GM21723 (cell line): ENCODE results near the gene UNC5A.

Source experiments
- ATAC-seq: cut with Tn5 transposase; IDR thresholded peaks from one replicate; pipeline ENCODE4 v1.9.1; 2021; ENCODE audit warnings: mild to moderate bottlenecking, moderate library complexity; ENCODE audit not compliant: unreplicated experiment

Gene UNC5A

DNA sequence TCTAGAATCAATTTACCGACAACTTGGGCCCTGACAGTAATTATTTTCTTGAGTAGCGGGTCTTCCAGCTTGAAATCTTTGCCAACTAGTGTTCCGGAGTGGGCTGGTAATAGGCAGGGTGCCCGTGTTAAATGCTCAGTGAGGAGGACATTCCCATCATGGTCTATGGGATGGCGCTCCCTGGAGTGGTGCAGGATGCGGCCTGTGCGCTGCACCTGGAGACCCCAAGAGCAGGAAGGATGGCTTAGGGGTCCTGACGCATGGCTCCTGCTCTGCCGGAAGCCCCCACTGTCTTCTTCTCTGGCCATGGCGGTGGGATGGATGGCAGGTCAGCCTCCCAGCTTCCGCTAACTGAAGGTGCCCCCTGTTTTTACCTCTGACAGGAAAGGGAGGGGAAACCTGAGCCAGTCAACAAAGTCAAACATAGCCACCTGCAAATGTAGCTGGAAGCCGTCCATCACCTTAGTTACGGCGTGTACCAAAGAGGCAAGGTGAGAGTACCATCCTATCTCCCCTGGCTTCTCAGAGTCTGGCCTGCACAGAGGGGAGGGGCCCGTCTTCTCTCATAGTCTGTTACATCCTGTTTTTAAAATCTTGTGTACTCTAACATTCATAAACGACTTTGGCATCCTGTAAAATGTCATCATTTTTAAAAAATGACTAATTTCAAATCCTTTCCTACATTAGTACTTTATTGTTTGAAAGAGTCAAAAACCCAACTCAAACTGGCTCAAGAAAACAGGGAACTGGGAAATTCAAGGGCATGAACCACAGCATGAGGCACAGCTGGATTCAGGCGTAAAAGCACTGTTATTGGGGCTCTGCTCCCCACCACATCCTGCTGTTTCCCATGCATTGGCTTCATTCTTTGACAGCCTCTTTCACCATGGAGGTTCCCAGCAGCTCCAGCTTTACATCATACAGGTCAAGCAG lies 28.5 kb upstream of the UNC5A start:
- ATAC-seq: no peak

DNA sequence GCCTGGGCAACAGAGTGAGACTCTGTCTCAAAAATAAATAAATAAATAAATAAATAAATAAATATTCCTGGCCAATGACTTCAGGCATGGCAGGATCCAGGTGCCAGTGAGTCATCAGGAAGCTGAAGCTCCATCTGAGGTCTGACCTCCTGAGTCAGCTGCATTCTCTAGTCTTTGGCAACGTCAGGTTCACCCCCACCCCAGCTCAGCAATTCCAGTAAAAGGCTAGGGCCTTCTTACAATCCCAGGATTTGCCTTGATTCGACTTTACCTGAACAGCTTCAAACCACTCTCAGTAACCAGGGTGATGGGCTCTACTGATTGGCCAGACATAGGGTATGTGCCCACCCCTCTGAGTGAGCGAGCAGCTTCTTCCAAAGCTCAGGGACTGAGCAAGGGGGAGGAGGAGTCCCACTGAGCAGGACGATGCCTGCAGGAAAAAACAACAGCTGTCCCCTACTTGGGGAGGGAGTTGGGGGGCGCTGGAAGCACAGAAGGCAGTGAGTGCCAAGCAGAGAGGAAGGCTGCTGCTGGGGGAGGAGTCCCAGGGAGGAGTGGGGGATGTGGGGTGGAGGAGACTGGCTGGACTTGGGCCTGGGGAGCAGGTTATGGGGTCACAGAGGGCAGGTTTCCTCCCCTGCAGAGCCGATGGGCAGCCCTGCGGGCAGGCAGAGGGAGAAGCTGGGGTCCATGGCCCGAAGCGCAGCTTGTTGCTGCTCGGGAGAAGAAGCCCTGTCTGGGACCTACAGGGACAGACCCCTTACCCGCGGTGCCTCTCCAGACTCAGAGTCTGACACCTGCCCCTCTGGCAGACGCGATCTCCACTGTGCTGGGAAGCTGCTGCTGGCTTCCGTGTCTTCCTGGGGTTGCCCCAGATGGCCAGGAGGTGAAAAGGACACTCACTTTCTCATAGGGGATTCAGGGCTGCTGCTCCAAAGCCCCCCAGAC lies 25.9 kb upstream of the UNC5A start:
- ATAC-seq: no peak

DNA sequence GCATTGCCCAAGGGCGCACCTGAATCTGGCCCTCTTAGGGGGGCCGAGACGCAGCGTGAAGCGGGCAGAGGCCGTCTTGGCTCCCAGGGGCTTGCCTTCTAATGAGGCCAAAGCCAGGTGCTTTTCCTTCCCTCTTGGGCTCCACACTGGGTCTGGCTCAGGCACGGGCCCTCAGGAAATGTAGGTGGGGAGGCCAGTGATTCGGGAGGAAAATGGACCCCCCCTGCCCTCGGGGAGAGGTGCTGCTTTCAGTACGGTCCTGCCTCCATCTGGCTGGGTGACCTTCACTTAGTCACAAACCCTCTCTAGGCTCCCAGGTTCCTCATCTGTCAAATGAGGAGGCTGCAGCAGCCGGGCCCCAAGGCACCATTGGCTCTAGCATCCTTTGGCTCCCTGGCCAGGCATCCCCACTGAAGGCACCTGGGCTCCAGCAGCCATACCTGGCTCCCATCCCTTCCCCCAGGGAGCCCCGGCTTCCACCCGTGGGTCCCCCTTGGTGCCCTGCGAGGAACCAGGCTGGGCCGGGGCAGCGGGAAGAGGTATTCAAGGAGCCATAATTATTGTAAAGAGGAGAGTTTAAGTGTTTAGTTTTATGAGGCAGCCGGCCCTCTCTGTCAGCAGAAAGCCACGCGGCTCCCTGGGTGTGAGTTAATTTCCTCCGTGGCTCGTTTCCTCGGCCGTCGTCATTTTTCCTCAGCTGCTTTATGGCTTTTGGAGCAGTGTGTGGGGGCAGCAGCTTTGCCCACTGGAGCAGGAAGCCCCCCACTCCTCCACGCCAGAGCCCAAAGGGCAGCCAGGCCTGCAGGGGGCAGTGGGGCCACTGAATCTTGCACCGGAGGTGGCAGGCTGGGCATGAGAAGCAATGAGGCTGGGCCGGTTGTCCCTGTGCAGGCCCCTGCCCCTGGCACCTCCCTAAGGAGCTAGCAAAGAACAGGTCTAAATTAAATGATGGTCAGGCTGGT lies 24.9 kb upstream of the UNC5A start:
- ATAC-seq: no peak

DNA sequence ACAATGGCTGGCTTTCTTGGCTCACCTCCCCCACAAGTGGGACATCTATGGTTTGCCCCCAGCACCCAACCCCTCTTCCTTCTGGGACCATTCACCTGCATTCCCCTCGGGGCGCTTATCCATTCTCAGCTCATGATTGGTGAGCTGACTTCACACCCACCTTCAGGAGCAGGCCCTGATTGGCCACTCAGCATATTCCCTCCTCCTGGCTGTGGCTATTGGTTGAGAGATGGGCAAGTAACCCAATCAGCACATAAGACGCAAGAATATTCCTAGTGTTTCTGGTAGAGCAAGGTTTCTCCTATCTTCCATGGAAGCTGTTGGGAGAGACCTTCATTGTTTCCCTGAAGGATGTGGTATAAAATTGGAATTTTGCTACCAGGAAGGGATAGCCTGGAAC lies 22.7 kb upstream of the UNC5A start:
- ATAC-seq: no peak

- no peak for ATAC-seq
Measured at GRCh38 chr5:176788091-176788490, 22.3 kb upstream of the UNC5A start.

- ATAC-seq: no peak
Measured at GRCh38 chr5:176788941-176789872, 21.2 kb upstream of the UNC5A start.

- no peak for ATAC-seq
Measured at GRCh38 chr5:176789873-176790615, 20.3 kb upstream of the UNC5A start.

DNA sequence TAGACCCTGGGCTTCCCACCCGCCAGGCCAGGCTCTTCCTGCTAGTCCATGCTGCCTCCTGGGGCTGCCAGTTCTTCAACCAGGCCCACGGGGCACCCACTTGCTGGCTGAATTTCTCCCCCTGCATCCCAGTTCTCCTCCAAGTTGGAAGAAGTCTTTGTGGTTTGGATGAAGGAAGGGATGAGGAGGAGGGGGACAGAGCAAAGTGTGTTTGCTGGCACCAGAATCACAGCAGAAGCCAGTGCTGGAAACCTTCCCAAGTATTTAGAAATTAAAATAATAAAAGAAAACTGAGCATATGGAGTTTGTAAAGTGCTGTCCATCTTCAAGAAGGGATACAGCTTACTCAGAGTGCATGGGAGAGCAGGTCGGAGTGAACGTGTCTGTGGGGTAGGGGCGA lies 19.4 kb upstream of the UNC5A start:
- ATAC-seq: no peak

DNA sequence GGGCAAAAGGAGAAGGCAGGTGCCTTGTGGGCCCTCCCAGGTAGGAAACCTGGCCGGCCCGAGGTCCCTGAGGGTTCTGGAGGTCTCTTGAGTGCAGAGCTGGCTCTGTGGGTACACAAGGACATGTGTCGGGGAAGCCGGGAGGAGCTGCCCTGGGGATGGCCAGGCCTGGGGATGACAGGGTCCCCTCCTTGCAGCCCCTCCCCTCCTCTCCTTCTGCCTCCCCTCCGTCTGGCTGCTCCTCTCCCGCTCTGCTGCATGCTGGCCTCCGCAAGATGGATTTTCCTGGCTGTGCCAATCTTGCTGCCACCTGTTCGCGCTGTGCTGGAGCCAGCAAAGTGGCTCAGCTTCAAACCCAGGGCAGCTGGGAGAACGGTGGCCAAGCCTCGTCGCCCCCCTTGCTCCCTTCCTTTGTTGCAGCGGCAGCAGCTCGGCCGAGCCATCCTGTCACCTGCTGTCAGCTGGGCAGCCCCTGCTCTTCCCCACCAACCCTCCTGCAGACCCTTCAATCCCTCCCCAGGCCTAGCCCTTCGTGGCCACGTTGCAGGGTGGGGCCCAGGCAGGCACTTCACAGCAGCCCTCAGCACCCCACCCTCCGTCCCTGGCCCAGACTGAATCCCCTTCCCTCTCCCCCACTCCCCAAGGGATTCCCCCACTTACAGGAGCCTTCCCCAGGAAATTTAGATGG lies 17.6 kb upstream of the UNC5A start:
- no peak for ATAC-seq

DNA sequence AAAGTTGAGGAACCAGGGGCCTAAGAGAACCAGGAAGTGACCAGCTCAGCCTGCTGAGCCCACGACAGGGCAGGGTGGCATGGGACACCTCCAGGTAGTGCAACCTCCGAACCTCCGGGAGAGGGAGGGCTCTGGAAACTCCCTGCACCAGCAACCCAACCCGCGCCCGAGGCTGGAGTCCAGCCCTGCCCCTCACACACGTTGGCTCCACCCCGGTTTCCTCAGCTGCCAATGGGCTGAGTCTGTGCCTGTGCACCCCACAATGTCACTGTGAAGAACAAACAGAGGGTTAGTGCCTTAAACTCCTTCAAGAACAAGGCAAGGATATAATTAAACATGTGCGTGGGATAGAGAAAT lies 17.0 kb upstream of the UNC5A start:
- ATAC-seq: no peak

GRCh38 chr5:176793736-176794135 lies 16.6 kb upstream of the UNC5A start:
- ATAC-seq: no peak

GRCh38 chr5:176794509-176794908 lies 15.8 kb upstream of the UNC5A start:
- ATAC-seq: no peak

GRCh38 chr5:176796411-176796810 lies 13.9 kb upstream of the UNC5A start:
- no peak for ATAC-seq

DNA sequence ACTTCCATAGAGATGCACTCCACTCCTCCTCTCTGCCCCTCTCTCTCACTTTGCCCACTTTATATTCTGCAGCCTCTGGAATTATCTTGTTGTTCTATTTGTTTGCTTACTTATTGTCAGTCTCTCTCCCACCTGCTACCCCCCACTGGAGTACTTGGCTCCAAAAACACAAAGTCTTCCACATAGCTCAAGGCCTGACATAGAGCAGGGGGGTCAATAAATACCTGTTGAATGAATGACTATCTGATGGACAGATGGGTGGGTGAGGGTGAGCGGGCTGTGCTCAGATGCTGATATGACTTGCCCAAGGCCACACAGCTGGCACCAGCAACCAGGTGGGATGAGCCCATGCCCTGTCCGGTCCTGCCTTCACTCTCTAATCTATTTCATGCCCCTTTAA lies 13.4 kb upstream of the UNC5A start:
- ATAC-seq: no peak

DNA sequence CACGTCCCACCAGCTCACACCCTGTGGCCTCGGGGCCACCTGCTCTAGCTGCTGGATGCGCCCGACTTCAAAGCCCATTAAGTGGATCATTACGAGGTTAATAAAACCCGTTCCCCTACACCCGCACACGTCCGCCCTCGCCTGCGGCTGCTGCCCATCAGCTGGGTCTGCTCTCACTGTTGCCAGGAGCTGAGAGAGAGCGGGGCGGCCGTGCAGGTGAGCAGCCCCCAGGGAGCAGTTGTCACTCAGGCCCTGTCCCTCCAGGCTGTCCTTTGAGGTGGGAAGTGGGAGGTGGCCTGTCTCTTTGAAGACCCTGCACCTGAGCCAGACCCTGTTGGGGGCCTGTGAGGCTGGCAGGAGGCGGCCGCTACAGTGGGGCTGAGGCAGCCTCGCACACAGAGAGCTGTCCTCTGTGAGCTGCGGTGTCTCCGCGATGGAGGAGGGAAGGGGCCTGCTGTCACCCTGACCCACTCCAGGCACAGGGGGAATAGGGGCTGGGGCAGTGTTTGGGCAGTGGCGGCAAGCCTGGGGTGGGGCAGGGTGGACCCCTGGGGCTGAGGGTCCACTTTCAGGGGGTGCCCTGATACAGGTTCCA lies 12.8 kb upstream of the UNC5A start:
- ATAC-seq: no peak

DNA sequence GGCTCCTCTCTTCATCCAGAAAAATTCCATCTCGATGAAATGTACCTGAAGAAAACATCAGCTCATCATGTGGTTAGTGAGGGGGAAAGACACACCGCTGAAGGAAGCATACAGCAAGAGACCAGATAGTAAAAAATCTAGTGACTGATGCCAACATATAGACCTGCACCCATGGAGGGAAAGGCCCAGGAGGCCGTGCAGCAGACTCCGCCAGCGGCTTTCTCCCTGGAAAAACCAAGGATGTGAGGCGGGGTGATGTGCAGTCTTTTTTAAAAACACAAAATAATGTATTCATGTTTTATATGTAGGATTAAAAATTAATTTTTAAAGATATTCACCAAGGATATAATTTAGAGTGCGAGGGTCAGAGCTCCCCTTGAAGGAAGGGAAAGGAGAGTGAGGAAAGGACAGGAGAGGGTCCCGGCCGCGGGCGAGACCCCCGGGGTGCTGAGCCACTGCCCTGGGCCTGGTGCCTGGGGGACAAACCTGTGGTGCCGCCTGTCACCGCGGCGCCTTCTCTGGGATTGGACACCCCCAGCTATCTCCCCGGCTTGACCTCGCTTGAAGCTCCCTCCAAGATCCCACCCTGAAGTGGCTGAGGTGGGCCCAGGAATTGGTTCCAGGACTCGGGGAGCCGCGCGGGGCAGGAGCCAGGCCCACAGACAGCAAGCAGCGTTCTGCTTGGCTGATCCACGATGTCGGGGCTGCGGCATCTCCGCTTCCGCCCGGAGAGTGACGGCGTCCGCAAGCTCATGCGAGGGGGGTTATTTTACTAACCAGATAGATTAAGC lies 12.1 kb upstream of the UNC5A start:
- ATAC-seq: no peak

GRCh38 chr5:176798949-176799348 lies 11.4 kb upstream of the UNC5A start:
- ATAC-seq: no peak
